GM23338 (cell line): ENCODE data around the gene P2RY8. TPM values are rescaled to one million over a fixed set of nuclear protein-coding genes. Genes with fewer than 3 reads are reported as not detected.

Experiments used
- polyA plus RNA-seq: library from polyadenylated mRNA; unstranded; fragments of >200 nt; fragmentation: Nextera tagmentation; extraction: Ambion mirVana; gene quantifications from 2 replicates; pipeline ENCODE4 v1.2.1, GENCODE V29; 2016
- total RNA-seq: library from RNA; depleted of rRNA; stranded (reverse); fragments of >200 nt; shearing (Covaris generic); gene quantifications from 2 replicates; pipeline ENCODE4 v1.2.3, GENCODE V29; 2014; rRNA removed

P2RY8 gene
- total and polyA plus RNA-seq, 2 experiments from 2014 or later, result 0.24 TPM; not detected in 1

Other genes with a start within 250 kb of the P2RY8 start
- 0.39 TPM in 1 of 2 replicates, not detected in the other for gene IL3RA, start 200.4 kb downstream of the P2RY8 start, total RNA-seq
- gene IL3RA, start 200.4 kb downstream of the P2RY8 start, polyA plus RNA-seq, result 0.78 and 0.86 TPM in 2 replicates
- gene SLC25A6, start 145.1 kb downstream of the P2RY8 start, total RNA-seq, result 394 and 486 TPM in 2 replicates
- gene SLC25A6, start 145.1 kb downstream of the P2RY8 start, polyA plus RNA-seq, result 358 TPM in 2 replicates
- gene ASMTL, start 84.3 kb downstream of the P2RY8 start, total RNA-seq, result 50.3 and 53.7 TPM in 2 replicates
- 55.6 and 61.2 TPM in 2 replicates for gene ASMTL, start 84.3 kb downstream of the P2RY8 start, polyA plus RNA-seq
- gene AKAP17A, start 54.4 kb upstream of the P2RY8 start, total RNA-seq, result 50.6 and 64.3 TPM in 2 replicates
- 23.9 and 27.6 TPM in 2 replicates for gene AKAP17A, start 54.4 kb upstream of the P2RY8 start, polyA plus RNA-seq
- 2.4 TPM in 1 of 2 replicates, not detected in the other for gene ASMT, start 77.9 kb upstream of the P2RY8 start, total RNA-seq
- 0.53 and 1.0 TPM in 2 replicates for gene ASMT, start 77.9 kb upstream of the P2RY8 start, polyA plus RNA-seq